GM12875 (cell line): ENCODE measurements around the gene COL4A3.

Experiments used
- H3K4me3 ChIP-seq: one replicate; pipeline ENCODE4 v1.5.1; 2011; ENCODE audit warnings: low read depth, low read length, control low read depth
- TF ChIP-seq, protein P1 (sequence below): IDR thresholded peaks from 2 replicates; pipeline ENCODE4 v1.5.1; 2011; ENCODE audit warnings: low read depth, mild to moderate bottlenecking, control low read depth, inconsistent platforms, low read length, moderate library complexity, borderline replicate concordance; ENCODE audit not compliant: insufficient read depth

COL4A3 gene

DNA sequence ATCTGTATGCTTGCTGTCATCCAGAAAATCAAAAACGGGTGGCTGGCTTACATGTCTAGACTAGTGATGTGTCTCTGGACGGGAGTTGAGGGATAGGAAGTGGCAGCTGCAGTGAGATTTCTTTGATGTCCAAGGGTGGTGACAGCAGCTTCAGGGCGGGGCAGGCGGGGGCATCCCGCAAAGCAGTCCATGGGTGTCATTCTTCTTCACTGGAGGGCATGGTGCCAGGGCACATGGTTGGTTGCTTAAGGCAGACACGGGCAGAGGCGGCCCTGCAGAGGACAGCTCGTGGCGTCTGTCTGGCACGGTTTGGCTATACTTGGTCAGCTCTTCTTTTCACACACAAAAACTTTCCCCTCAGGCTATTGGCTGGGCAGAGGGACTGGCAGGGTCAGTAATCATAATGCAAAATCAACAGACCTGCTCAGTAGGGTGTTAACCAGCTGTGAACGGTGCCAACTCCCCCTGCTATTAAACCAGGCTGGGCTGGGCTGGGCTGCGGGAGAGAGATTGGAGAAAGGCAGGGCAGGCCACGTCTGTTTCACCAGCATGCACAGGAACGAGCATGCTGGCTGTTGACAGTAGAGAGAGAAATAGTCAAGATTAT is 63.7 kb downstream of the COL4A3 start:
- TF ChIP-seq, protein P1, sequence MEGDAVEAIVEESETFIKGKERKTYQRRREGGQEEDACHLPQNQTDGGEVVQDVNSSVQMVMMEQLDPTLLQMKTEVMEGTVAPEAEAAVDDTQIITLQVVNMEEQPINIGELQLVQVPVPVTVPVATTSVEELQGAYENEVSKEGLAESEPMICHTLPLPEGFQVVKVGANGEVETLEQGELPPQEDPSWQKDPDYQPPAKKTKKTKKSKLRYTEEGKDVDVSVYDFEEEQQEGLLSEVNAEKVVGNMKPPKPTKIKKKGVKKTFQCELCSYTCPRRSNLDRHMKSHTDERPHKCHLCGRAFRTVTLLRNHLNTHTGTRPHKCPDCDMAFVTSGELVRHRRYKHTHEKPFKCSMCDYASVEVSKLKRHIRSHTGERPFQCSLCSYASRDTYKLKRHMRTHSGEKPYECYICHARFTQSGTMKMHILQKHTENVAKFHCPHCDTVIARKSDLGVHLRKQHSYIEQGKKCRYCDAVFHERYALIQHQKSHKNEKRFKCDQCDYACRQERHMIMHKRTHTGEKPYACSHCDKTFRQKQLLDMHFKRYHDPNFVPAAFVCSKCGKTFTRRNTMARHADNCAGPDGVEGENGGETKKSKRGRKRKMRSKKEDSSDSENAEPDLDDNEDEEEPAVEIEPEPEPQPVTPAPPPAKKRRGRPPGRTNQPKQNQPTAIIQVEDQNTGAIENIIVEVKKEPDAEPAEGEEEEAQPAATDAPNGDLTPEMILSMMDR, result no peak
- no peak overlapping the region for H3K4me3 ChIP-seq

DNA sequence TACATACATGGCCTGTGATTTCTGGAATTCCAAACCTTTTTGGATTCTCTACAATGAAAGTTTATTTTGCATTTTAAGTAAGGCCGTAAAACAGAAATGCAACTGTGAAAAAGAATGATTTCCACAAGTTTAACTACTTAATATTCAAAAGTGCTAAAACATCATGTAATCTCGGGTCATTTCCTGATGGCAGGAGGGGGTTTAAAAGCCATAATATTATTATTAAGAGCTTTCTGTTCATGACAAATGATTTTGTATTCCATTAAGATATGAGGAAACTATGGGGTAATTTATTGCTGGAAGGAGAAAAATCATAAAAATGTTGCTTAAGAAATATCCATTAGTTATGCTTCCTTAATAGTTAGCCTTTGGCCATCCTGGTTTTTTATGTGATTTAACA is 65.7 kb downstream of the COL4A3 start:
- no peak overlapping the region for H3K4me3 ChIP-seq
- TF ChIP-seq, protein P1, result no peak

DNA sequence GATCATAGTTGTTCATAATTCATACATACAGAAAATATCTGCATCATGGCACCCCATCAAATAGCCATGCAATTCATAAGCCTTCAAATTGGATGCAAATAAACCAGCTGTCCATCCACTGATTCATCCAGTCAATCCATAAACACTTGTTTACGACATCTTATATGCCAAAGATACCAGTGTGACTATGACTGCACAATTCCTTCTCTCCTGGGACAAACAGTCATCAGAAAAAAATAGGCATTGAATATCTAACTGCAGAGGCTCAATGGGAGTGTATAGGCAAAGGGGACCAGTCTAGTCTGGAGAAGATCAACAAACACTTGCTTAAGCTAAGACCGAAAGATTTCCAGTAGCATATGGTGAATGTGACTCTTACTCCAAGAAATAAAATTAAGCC is 70.0 kb downstream of the COL4A3 start:
- no peak overlapping the region for H3K4me3 ChIP-seq
- TF ChIP-seq, protein P1, result no peak

DNA sequence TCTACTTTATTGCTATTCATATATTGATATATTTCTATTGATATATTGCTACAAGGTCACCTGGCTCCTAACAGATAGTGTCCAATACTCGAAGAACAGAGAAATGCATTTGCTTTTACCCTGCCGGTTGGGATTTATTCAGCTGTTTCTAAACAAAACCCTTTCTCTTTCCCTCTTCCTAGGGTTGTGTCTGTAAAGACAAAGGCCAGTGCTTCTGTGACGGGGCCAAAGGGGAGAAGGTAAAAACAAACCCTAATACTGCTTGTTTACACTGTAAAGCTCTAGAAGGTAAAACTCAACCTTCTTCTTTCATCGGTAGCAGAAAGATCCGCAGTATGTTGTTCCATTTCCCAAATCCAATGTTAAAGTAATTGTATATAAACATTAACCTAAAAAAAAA is 73.4 kb downstream of the COL4A3 start:
- H3K4me3 ChIP-seq, result no peak overlapping the region
- TF ChIP-seq, protein P1, result no peak

DNA sequence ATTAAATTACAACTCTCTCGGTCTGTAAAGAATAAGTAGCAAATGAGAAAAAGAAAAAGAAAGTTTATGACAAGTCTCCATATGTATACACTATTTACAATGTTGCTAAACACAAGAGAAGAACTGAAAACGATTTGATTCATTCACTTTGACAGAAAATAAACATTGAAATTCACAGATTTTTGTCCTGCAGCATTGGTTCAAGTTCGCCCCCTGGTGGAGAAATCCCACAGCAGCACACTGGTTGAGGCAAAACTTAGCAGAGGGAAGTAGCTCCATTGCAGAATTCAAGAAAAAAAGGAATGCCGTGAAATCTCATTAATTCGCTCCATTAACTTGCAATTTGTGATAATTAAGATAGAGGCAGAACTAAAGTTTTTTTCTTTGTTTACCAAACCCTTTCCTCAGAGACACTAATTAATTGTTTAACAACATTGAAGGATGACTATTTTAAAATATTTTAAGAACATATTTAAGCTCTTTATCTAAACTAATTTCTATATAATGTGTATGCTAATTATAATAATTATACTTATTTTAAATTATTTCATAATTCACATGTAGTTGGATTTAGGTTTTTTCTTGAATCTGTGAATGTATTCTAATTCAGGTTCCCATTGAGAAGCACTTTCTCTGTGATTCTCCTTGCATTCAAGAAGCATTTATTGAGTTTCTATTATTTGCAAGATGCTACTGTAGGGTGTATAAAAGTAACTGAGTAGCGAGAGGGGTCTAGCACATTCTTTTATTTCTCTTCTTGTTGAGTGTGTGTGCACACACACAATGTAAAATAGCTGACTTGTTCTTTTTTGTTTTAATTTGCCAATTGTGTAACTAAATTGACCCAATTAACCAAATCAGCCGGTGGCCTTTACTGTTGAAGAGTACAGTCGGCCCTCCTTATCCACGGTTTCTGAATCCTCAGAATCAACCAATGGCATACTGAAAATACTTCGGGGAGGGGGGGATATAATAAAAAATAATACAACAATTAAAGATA is 74.1 kb downstream of the COL4A3 start:
- no peak overlapping the region for H3K4me3 ChIP-seq
- TF ChIP-seq, protein P1, result peak; percentile 83; the same call in 1 of the 2 replicates

DNA sequence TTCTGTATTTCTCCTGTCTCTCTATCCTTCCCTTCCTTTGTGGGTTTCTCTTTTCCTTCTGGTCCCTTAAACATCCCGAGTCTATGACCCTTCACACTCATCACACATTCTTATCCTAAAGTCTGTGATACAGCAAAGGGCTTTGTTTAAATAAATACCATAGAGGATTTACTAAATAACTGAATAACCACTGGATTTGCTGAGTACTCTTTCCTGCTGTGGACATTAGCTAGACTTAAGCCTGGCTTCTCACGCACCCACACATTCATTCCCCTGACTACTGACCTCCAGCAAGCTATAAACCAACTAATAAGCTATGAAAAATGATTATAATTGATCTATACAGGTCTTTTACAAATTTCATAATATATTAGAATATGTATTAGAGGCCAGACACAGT is 76.6 kb downstream of the COL4A3 start:
- H3K4me3 ChIP-seq, result no peak overlapping the region
- TF ChIP-seq, protein P1, result no peak

DNA sequence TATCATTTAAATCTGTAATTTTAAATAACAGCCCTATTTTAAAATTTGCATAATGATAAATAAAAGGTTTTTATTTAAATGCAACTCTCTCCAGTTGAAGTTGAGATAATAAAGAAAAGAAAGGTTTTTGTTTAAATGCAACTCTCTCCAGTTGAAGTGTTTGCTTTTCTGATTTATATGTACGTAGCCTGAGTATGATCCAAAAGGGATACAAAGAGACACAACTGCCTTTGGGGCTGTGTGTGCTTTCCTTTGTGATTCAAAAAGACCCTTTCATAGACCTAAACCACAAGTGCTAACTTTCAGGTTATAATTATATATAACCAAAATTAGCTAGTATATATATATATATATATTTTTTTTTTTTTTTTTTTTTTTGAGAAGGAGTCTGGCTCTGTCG is 84.5 kb downstream of the COL4A3 start:
- TF ChIP-seq, protein P1, result no peak
- no peak overlapping the region for H3K4me3 ChIP-seq
